Measurements from ENCODE around the gene OCSTAMP.
A peak's percentile ranks its signal among the peaks of the same experiment; 100 is the strongest.

Gene OCSTAMP

DNA sequence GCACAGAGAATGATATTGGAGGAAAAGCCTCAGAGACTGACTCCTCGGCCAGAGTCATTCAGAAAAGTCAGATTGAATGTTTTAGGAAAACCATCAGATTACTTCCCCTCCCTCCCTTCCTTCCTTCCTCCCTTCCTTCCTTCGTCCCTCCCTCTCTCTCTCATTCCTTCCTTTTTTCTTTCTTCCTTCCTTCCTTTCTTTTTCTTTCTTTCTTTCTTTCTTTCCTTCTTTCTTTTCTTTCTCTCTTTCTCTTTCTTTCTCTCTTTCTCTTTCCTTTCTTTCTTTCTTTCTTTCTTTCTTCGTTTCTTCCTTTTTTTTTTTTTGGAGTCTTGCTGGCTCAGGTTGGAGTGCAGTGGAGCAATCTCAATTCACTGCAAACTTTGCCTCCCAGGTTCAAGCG lies 7.4 kb downstream of the OCSTAMP start:
- H3K4me3 ChIP-seq (ENCODE audit: low read length), result no peak overlapping the region
- DNase-seq (ENCODE audit: low read depth), result no peak
- TF ChIP-seq, protein P1, sequence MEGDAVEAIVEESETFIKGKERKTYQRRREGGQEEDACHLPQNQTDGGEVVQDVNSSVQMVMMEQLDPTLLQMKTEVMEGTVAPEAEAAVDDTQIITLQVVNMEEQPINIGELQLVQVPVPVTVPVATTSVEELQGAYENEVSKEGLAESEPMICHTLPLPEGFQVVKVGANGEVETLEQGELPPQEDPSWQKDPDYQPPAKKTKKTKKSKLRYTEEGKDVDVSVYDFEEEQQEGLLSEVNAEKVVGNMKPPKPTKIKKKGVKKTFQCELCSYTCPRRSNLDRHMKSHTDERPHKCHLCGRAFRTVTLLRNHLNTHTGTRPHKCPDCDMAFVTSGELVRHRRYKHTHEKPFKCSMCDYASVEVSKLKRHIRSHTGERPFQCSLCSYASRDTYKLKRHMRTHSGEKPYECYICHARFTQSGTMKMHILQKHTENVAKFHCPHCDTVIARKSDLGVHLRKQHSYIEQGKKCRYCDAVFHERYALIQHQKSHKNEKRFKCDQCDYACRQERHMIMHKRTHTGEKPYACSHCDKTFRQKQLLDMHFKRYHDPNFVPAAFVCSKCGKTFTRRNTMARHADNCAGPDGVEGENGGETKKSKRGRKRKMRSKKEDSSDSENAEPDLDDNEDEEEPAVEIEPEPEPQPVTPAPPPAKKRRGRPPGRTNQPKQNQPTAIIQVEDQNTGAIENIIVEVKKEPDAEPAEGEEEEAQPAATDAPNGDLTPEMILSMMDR (IDR thresholded peaks at IDR 0.05; ENCODE audit: insufficient read depth, low read depth, low read length, missing control alignments), result no peak

DNA sequence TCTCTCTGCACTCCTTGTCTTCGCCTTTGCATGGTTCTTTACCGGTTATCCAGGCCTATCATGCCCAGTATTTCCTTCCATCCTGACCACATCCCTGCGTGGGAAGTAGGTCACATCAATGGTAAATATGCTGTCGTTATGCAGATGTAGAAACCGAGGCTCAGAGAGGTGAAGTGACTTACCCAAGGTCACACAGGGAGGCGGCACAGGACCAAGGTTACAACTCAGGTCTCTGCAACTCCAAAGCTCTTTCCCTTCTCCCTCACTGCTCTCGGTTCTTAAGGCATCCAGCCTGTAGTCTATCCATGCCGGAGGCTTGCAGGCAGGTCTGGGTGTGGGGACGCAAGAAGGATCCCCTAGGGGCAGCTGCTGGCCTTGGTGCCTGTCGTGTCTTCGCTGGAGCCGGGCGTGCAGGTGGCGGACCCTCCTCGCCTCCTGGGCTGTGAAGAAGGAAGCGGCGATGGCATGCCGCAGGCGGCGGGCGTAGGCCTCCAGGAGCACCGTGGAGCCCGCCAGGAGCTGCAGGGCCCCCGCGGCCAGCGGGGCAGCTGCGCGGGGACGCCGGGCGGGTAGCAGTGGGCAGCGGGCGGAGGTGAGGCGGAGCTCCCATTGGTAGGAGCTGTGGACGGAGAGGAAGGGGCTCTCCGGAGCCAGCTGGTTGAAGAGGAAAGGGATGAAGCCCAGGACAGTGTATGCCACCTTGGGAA lies 9.1 kb downstream of the OCSTAMP start:
- H3K4me3 ChIP-seq (ENCODE audit: low read length), result no peak overlapping the region
- TF ChIP-seq, protein P1 (IDR thresholded peaks at IDR 0.05; ENCODE audit: insufficient read depth, low read depth, low read length, missing control alignments), result no peak
- no peak for DNase-seq (ENCODE audit: low read depth)

DNA sequence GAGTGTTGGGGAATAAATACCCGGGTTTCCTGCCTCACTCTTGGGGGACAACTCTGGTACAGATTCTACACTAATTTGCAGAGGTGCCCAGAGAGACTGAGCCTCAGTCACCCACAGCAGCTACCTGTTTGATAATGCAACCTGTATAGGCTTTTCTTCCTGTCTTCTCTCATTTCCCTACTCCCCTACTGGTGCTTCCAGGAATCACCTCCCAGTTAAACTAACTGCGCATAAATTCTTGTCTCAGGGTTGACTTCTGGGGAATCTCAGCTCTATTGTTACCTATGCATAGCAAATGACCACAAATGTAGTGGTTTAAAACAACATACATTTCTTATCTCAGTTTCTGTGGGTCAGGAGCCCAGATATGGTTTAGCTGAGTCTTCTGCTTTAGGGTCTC lies 11.3 kb downstream of the OCSTAMP start:
- TF ChIP-seq, protein P1 (IDR thresholded peaks at IDR 0.05; ENCODE audit: insufficient read depth, low read depth, low read length, missing control alignments), result peak; percentile 20
- DNase-seq (ENCODE audit: low read depth), result no peak
- H3K4me3 ChIP-seq (ENCODE audit: low read length), result no peak overlapping the region

DNA sequence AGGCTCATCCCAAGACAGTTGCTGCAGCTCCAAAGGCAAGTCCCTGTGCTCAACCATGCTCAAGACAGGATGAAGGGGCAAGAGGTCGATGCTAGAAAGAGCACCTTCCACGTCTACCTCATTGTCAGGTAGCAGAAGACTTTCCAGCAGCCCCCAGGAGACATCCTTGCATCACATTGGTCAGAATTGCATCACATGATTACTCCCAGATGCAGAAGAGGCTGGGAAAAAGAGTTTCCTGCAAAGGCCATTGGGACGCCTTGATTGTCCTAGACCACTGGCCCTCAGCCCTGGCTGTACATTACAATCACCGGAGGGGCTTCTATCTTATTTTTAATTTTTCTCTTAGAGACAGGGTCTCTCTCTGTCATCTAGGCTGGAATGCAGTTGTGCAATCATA lies 19.8 kb downstream of the OCSTAMP start:
- no peak for DNase-seq (ENCODE audit: low read depth)
- no peak overlapping the region for H3K4me3 ChIP-seq (ENCODE audit: low read length)
- TF ChIP-seq, protein P1 (IDR thresholded peaks at IDR 0.05; ENCODE audit: insufficient read depth, low read depth, low read length, missing control alignments), result no peak

DNA sequence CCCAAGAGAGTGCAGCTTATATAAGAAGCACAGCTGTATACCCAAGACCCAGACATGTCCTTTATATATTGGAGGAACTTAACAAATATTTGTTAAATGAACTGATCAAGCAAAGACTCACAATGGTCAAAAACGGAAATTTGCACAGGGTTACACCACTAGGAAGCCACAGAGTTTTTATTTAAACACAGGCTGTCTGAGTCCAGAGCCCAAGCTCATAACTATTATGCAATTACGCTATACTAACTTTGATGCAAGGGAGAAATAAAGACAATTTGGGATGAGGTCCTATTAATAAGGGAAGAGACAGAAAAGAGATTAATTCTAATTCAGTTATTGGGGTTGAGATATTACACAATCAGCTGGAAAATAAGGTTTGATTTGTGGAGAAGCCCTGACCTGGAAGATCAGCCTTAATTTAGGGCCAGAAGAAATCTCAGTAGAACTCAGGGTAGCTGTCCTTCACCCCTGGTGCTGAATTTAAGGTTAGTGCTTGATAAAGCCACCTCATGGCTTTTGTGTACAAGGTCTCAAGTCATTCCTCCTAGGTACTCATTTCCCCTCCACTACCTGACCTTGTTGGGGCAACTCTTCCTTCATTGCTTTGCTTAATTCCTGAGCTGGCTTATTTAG lies 26.6 kb downstream of the OCSTAMP start:
- peak; percentile 54 for DNase-seq (ENCODE audit: low read depth)
- H3K4me3 ChIP-seq (ENCODE audit: low read length), result no peak overlapping the region
- TF ChIP-seq, protein P1 (IDR thresholded peaks at IDR 0.05; ENCODE audit: insufficient read depth, low read depth, low read length, missing control alignments), result no peak

DNA sequence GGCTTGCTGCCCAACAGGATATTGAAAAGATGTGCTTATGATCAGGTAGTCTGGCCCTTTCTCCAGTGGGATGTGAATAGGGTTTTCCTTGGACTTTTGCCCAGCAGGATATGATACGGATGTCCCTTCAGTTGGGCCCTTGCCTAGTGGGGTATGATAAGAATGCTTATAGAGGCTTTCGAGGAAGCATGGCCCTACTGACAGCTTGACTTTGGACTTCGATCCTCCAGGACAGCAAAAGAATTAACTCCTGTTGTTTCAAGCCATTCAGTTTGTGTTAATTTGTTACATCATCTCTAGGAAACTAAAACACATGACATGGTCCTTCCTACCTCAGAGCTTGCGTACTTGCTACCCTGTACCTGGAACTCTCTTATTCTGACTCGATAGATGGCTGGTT lies 27.3 kb downstream of the OCSTAMP start:
- no peak overlapping the region for H3K4me3 ChIP-seq (ENCODE audit: low read length)
- TF ChIP-seq, protein P1 (IDR thresholded peaks at IDR 0.05; ENCODE audit: insufficient read depth, low read depth, low read length, missing control alignments), result no peak
- no peak for DNase-seq (ENCODE audit: low read depth)
